HepG2 (cell line): ENCODE measurements around the gene DNAJC7. TPM values are rescaled to one million over a fixed set of nuclear protein-coding genes. Genes with fewer than 3 reads are reported as not detected.

ENCODE experiments used
- BORCS8-MEF2B ChIP-seq: sonication (generic); formaldehyde crosslinking; IDR thresholded peaks from 2 replicates; pipeline ENCODE4 v1.8.0; 2022; ENCODE audit warnings: mild to moderate bottlenecking, missing genetic modification reagents
- CSRNP1 ChIP-seq: sonication (generic); formaldehyde crosslinking; IDR thresholded peaks from 2 replicates; pipeline ENCODE4 v1.8.1; 2023; ENCODE audit warnings: mild to moderate bottlenecking, missing genetic modification reagents
- HMG20B ChIP-seq: conservative IDR thresholded peaks from 2 replicates; pipeline ENCODE4 v1.6.1; 2016; ENCODE audit warnings: missing genetic modification reagents, missing compliant biosample characterization
- IKZF1 ChIP-seq: fragments of 450-650 bp; IDR thresholded peaks from 2 replicates; pipeline ENCODE4 v1.7.1; 2016
- KAT2B ChIP-seq: fragments of 150-350 bp; IDR thresholded peaks from 2 replicates; pipeline ENCODE4 v1.6.1; 2014; ENCODE audit warnings: low read depth, low read length, borderline replicate concordance
- PPARG ChIP-seq: conservative IDR thresholded peaks from 2 replicates; pipeline ENCODE4 v1.6.1; 2016; ENCODE audit warnings: missing biosample characterization, missing genetic modification reagents
- SNAPC2 ChIP-seq: sonication (generic); formaldehyde crosslinking; IDR thresholded peaks from 2 replicates; pipeline ENCODE4 v1.8.1; 2022; ENCODE audit warnings: mild to moderate bottlenecking, missing genetic modification reagents
- THAP8 ChIP-seq: sonication (generic); formaldehyde crosslinking; IDR thresholded peaks from 2 replicates; pipeline ENCODE4 v1.5.1; 2020; ENCODE audit warnings: missing genetic modification reagents, mild to moderate bottlenecking, borderline replicate concordance
- ZBTB1 ChIP-seq: sonication (generic); formaldehyde crosslinking; IDR thresholded peaks from 2 replicates; pipeline ENCODE4 v1.4.0; 2020; ENCODE audit warnings: missing genetic modification reagents, borderline replicate concordance
- ZBTB7A ChIP-seq: sonication (generic); formaldehyde crosslinking; IDR thresholded peaks from 2 replicates; pipeline ENCODE4 v1.8.0; 2022; ENCODE audit warnings: mild to moderate bottlenecking, missing genetic modification reagents
- ZNF331 ChIP-seq: sonication (generic); formaldehyde crosslinking; IDR thresholded peaks from 2 replicates; pipeline ENCODE4 v1.4.0; 2020; ENCODE audit warnings: missing genetic modification reagents
- ZNF546 ChIP-seq: sonication (generic); formaldehyde crosslinking; conservative IDR thresholded peaks from 2 replicates; pipeline ENCODE4 v1.8.1; 2023; ENCODE audit warnings: mild to moderate bottlenecking, missing genetic modification reagents
- ZUFSP ChIP-seq: sonication (generic); formaldehyde crosslinking; IDR thresholded peaks from 2 replicates; pipeline ENCODE4 v1.9.0; 2021; ENCODE audit warnings: missing genetic modification reagents, mild to moderate bottlenecking, borderline replicate concordance
- polyA plus RNA-seq, 8 experiments: library from polyadenylated mRNA; depleted of rRNA in 3 of 8; stranded (reverse) in 7 of 8; unstranded in 1 of 8; fragments of >200 nt; fragmentation: Illumina TruSeq in 4 of 8; extraction: Trizol in 4 of 8; gene quantifications; 2 replicates each; pipeline versions ENCODE4 v1.2.1 to v1.2.3, GENCODE V29; 2011 to 2016; ENCODE audit warnings: low read depth in 4 of 8, missing spikeins in 1 of 8, mixed read lengths in 1 of 8; ENCODE audit not compliant: insufficient read depth in 1 of 8
- total RNA-seq, 5 experiments: library from RNA; depleted of rRNA; stranded (reverse); fragments of >200 nt; fragmentation: Illumina TruSeq; extraction: Trizol; gene quantifications; 2 replicates each; pipeline ENCODE4 v1.2.3, GENCODE V29; 2016; ENCODE audit warnings: low read depth in 1 of 5
- TF ChIP-seq, protein P1 (sequence below): sonication (generic); formaldehyde crosslinking; IDR thresholded peaks from one replicate; pipeline ENCODE4 v1.5.1; 2020; ENCODE audit warnings: mild to moderate bottlenecking, missing genetic modification reagents; ENCODE audit errors: not compliant biosample characterization
- TF ChIP-seq, protein P2 (sequence below): IDR thresholded peaks from 2 replicates; pipeline ENCODE4 v1.6.1; 2012; ENCODE audit warnings: inconsistent platforms

DNAJC7 gene
- total and polyA plus RNA-seq, 2 of the 13 experiments (the other 11 are each of a cell fraction or from before 2014, with no cell fraction given), result 47.7 to 132 TPM

DNA sequence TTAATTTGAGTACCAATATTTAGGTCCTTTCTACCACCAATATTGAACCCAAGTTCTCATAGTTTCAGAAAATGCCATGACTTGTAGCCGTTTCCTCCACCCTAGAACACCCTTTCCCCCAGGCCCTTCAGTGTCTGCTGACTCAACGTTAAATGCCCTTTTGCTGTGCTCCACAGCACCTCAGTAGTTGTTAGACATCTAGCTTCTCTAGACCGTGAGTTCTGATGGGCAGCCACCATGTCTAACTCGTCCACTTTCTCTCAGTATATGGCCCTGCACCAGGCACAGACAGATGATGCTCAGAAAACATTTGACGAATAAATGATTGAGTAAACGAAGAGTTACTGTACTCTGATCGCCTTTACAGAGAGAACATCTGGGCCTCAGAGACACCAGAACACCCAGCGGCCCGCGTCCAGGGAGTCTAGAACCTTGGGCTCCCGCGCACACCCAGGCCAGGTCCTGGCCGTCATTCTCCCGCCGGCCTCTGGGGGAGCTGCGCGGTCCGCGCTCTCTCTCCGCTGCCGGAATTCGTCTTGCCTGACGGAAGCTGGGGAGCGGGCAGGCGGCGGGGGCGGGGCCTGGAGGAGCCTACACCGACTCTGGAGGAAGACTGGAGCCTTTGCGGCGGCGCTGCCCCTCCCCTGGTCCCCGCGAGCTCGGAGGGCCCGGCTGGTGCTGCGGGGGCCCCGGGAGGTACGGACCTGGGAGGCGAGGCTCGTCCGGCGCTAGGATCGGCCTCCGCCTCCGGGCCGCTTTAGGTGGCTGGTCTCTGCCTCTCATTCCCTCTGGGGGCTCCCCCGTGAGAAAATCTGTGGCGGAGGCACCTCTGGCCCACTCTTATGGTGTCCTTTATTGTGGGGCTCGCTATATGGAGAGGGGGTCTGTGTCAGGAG, 2.5 kb upstream of the DNAJC7 start, which contains the start of gene NKIRAS2 (continued):
- TF ChIP-seq THAP8 (CRISPR knock-in tag) (no peak; the same call in 1 of the 2 replicates), ZNF331 (CRISPR knock-in tag) (peak; percentile 90; the same call in 1 of the 2 replicates), HMG20B (CRISPR knock-in tag) (no peak), IKZF1 (no peak), PPARG (peak; percentile 73), ZBTB7A (no peak), ZNF546 (CRISPR knock-in tag) (peak; percentile 61), BORCS8-MEF2B (no peak), CSRNP1 (no peak), KAT2B (no peak), SNAPC2 (CRISPR knock-in tag) (no peak), ZBTB1 (CRISPR knock-in tag) (no peak), ZUFSP (CRISPR knock-in tag) (no peak)
- TF ChIP-seq, protein P1, sequence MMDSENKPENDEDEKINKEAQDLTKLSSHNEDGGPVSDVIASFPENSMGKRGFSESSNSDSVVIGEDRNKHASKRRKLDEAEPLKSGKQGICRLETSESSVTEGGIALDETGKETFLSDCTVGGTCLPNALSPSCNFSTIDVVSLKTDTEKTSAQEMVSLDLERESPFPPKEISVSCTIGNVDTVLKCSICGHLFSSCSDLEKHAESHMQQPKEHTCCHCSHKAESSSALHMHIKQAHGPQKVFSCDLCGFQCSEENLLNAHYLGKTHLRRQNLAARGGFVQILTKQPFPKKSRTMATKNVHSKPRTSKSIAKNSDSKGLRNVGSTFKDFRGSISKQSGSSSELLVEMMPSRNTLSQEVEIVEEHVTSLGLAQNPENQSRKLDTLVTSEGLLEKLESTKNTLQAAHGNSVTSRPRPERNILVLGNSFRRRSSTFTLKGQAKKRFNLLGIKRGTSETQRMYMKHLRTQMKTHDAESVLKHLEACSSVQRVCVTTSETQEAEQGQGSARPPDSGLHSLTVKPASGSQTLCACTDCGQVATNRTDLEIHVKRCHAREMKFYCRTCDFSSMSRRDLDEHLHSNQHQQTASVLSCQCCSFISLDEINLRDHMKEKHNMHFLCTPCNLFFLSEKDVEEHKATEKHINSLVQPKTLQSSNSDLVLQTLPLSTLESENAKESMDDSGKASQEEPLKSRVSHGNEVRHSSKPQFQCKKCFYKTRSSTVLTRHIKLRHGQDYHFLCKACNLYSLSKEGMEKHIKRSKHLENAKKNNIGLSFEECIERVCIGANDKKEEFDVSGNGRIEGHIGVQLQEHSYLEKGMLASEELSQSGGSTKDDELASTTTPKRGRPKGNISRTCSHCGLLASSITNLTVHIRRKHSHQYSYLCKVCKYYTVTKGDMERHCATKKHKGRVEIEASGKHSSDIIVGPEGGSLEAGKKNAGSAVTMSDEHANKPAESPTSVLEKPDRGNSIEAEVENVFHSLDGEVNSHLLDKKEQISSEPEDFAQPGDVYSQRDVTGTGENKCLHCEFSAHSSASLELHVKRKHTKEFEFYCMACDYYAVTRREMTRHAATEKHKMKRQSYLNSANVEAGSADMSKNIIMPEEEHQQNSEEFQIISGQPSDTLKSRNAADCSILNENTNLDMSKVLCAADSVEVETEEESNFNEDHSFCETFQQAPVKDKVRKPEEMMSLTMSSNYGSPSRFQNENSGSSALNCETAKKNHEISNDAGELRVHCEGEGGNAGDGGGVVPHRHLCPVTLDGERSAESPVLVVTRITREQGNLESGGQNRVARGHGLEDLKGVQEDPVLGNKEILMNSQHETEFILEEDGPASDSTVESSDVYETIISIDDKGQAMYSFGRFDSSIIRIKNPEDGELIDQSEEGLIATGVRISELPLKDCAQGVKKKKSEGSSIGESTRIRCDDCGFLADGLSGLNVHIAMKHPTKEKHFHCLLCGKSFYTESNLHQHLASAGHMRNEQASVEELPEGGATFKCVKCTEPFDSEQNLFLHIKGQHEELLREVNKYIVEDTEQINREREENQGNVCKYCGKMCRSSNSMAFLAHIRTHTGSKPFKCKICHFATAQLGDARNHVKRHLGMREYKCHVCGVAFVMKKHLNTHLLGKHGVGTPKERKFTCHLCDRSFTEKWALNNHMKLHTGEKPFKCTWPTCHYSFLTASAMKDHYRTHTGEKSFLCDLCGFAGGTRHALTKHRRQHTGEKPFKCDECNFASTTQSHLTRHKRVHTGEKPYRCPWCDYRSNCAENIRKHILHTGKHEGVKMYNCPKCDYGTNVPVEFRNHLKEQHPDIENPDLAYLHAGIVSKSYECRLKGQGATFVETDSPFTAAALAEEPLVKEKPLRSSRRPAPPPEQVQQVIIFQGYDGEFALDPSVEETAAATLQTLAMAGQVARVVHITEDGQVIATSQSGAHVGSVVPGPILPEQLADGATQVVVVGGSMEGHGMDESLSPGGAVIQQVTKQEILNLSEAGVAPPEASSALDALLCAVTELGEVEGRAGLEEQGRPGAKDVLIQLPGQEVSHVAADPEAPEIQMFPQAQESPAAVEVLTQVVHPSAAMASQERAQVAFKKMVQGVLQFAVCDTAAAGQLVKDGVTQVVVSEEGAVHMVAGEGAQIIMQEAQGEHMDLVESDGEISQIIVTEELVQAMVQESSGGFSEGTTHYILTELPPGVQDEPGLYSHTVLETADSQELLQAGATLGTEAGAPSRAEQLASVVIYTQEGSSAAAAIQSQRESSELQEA (CRISPR knock-in tag), result no peak
- TF ChIP-seq, protein P2, sequence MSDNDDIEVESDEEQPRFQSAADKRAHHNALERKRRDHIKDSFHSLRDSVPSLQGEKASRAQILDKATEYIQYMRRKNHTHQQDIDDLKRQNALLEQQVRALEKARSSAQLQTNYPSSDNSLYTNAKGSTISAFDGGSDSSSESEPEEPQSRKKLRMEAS, result peak; percentile 70
